ENCODE results near the gene ABCC1.
A peak's percentile ranks its signal among the peaks of the same experiment; 100 is the strongest.

The ABCC1 gene

GRCh38 chr16:16007743-16008111 is 58.3 kb downstream of the ABCC1 start:
- no peaks in the 10 kb centered on the region for H3K27me3 Mint-ChIP-seq
- DNase-seq: no peak
- H3K9me3 Mint-ChIP-seq: peaks cover 2% of the 10 kb centered on the region
- H3K27ac Mint-ChIP-seq: peak overlapping the region; percentile 89
- no peak overlapping the region for H3K4me3 Mint-ChIP-seq
- H3K4me1 Mint-ChIP-seq (ENCODE audit: low read depth): peaks cover 19% of the 10 kb centered on the region
- H3K36me3 Mint-ChIP-seq (ENCODE audit: low read depth): peaks cover 66% of the 10 kb centered on the region

- H3K4me3 Mint-ChIP-seq: no peak overlapping the region
- no peaks in the 10 kb centered on the region for H3K27me3 Mint-ChIP-seq
- H3K27ac Mint-ChIP-seq: no peak overlapping the region
- no peak for DNase-seq
- peaks cover 75% of the 10 kb centered on the region for H3K36me3 Mint-ChIP-seq (ENCODE audit: low read depth)
- H3K4me1 Mint-ChIP-seq (ENCODE audit: low read depth): peaks cover 18% of the 10 kb centered on the region
- H3K9me3 Mint-ChIP-seq: no peaks in the 10 kb centered on the region
These were observed 59.2 kb downstream of the ABCC1 start for GRCh38 chr16:16008666-16009065.

- H3K27me3 Mint-ChIP-seq: no peaks in the 10 kb centered on the region
- H3K36me3 Mint-ChIP-seq (ENCODE audit: low read depth): peaks cover 77% of the 10 kb centered on the region
- no peaks in the 10 kb centered on the region for H3K9me3 Mint-ChIP-seq
- H3K4me3 Mint-ChIP-seq: no peak overlapping the region
- no peak for DNase-seq
- peaks cover 17% of the 10 kb centered on the region for H3K4me1 Mint-ChIP-seq (ENCODE audit: low read depth)
- peak overlapping the region; percentile 44 for H3K27ac Mint-ChIP-seq
These were observed 60.0 kb downstream of the ABCC1 start for GRCh38 chr16:16009401-16009800.

- Mint-ChIP-seq H3K9me3 (no peaks in the 10 kb centered on the region), H3K27ac (no peak overlapping the region), H3K36me3 (ENCODE audit: low read depth) (peaks cover 82% of the 10 kb centered on the region), H3K4me1 (ENCODE audit: low read depth) (peaks cover 17% of the 10 kb centered on the region), H3K4me3 (no peak overlapping the region), H3K27me3 (no peaks in the 10 kb centered on the region)
- no peak for DNase-seq
These were observed 60.8 kb downstream of the ABCC1 start for GRCh38 chr16:16010194-16010593.

- Mint-ChIP-seq H3K36me3 (ENCODE audit: low read depth) (peaks cover 90% of the 10 kb centered on the region), H3K27me3 (no peaks in the 10 kb centered on the region), H3K9me3 (no peaks in the 10 kb centered on the region), H3K27ac (peak overlapping the region; percentile 55), H3K4me3 (no peak overlapping the region), H3K4me1 (ENCODE audit: low read depth) (peaks cover 14% of the 10 kb centered on the region)
- DNase-seq: no peak
These were observed 62.7 kb downstream of the ABCC1 start for GRCh38 chr16:16012144-16012543.

GRCh38 chr16:16013812-16014211 is 64.4 kb downstream of the ABCC1 start:
- Mint-ChIP-seq H3K36me3 (ENCODE audit: low read depth) (peaks cover 96% of the 10 kb centered on the region), H3K4me1 (ENCODE audit: low read depth) (peaks cover 15% of the 10 kb centered on the region), H3K4me3 (no peak overlapping the region), H3K27ac (peak overlapping the region; percentile 57), H3K27me3 (no peaks in the 10 kb centered on the region), H3K9me3 (no peaks in the 10 kb centered on the region)
- DNase-seq: no peak

- H3K4me3 Mint-ChIP-seq: no peak overlapping the region
- H3K27me3 Mint-ChIP-seq: no peaks in the 10 kb centered on the region
- H3K27ac Mint-ChIP-seq: peak overlapping the region; percentile 40
- DNase-seq: no peak
- peaks cover 15% of the 10 kb centered on the region for H3K4me1 Mint-ChIP-seq (ENCODE audit: low read depth)
- no peaks in the 10 kb centered on the region for H3K9me3 Mint-ChIP-seq
- peaks cover 96% of the 10 kb centered on the region for H3K36me3 Mint-ChIP-seq (ENCODE audit: low read depth)
These were observed 65.2 kb downstream of the ABCC1 start for GRCh38 chr16:16014329-16015224.

- Mint-ChIP-seq H3K4me1 (ENCODE audit: low read depth) (peaks cover 16% of the 10 kb centered on the region), H3K9me3 (no peaks in the 10 kb centered on the region), H3K27ac (peak overlapping the region; percentile 74), H3K4me3 (no peak overlapping the region), H3K27me3 (no peaks in the 10 kb centered on the region), H3K36me3 (ENCODE audit: low read depth) (peaks cover 96% of the 10 kb centered on the region)
- no peak for DNase-seq
These were observed 66.4 kb downstream of the ABCC1 start for GRCh38 chr16:16015849-16016248.

GRCh38 chr16:16016388-16016964 is 67.1 kb downstream of the ABCC1 start:
- Mint-ChIP-seq H3K36me3 (ENCODE audit: low read depth) (peaks cover 97% of the 10 kb centered on the region), H3K27me3 (no peaks in the 10 kb centered on the region), H3K4me3 (no peak overlapping the region), H3K4me1 (ENCODE audit: low read depth) (peaks cover 16% of the 10 kb centered on the region), H3K27ac (peak overlapping the region; percentile 74), H3K9me3 (no peaks in the 10 kb centered on the region)
- no peak for DNase-seq

GRCh38 chr16:16017812-16018211 is 68.4 kb downstream of the ABCC1 start:
- Mint-ChIP-seq H3K4me3 (no peak overlapping the region), H3K27me3 (no peaks in the 10 kb centered on the region), H3K36me3 (ENCODE audit: low read depth) (peaks cover 97% of the 10 kb centered on the region), H3K27ac (peak overlapping the region; percentile 83), H3K4me1 (ENCODE audit: low read depth) (peaks cover 19% of the 10 kb centered on the region), H3K9me3 (no peaks in the 10 kb centered on the region)
- DNase-seq: no peak

GRCh38 chr16:16018705-16019104 is 69.3 kb downstream of the ABCC1 start:
- Mint-ChIP-seq H3K36me3 (ENCODE audit: low read depth) (peaks cover 97% of the 10 kb centered on the region), H3K27ac (peak overlapping the region; percentile 60), H3K9me3 (no peaks in the 10 kb centered on the region)

GRCh38 chr16:16019488-16019887 is 70.1 kb downstream of the ABCC1 start:
- Mint-ChIP-seq H3K36me3 (ENCODE audit: low read depth) (peaks cover 98% of the 10 kb centered on the region), H3K27ac (peak overlapping the region; percentile 34), H3K4me3 (no peak overlapping the region), H3K4me1 (ENCODE audit: low read depth) (peaks cover 32% of the 10 kb centered on the region), H3K27me3 (no peaks in the 10 kb centered on the region), H3K9me3 (no peaks in the 10 kb centered on the region)
- DNase-seq: no peak

More at GRCh38 chr16:16018705-16019104, 69.3 kb downstream of the ABCC1 start:
- H3K27me3 Mint-ChIP-seq: no peaks in the 10 kb centered on the region
- peaks cover 25% of the 10 kb centered on the region for H3K4me1 Mint-ChIP-seq (ENCODE audit: low read depth)
- no peak for DNase-seq
- no peak overlapping the region for H3K4me3 Mint-ChIP-seq

- no peak overlapping the region for H3K27ac Mint-ChIP-seq
- peaks cover 40% of the 10 kb centered on the region for H3K4me1 Mint-ChIP-seq (ENCODE audit: low read depth)
- H3K9me3 Mint-ChIP-seq: no peaks in the 10 kb centered on the region
- DNase-seq: no peak
- H3K4me3 Mint-ChIP-seq: no peak overlapping the region
- no peaks in the 10 kb centered on the region for H3K27me3 Mint-ChIP-seq
- peaks cover 98% of the 10 kb centered on the region for H3K36me3 Mint-ChIP-seq (ENCODE audit: low read depth)
These were observed 70.9 kb downstream of the ABCC1 start for GRCh38 chr16:16020291-16020690.

GRCh38 chr16:16021020-16021419 is 71.6 kb downstream of the ABCC1 start:
- H3K27ac Mint-ChIP-seq: no peak overlapping the region
- peaks cover 46% of the 10 kb centered on the region for H3K4me1 Mint-ChIP-seq (ENCODE audit: low read depth)
- H3K36me3 Mint-ChIP-seq (ENCODE audit: low read depth): peaks cover 97% of the 10 kb centered on the region
- H3K4me3 Mint-ChIP-seq: no peak overlapping the region
- H3K27me3 Mint-ChIP-seq: no peaks in the 10 kb centered on the region
- no peaks in the 10 kb centered on the region for H3K9me3 Mint-ChIP-seq
- no peak for DNase-seq

- H3K4me1 Mint-ChIP-seq (ENCODE audit: low read depth): peaks cover 43% of the 10 kb centered on the region
- no peaks in the 10 kb centered on the region for H3K27me3 Mint-ChIP-seq
- H3K36me3 Mint-ChIP-seq (ENCODE audit: low read depth): peaks cover 95% of the 10 kb centered on the region
- no peaks in the 10 kb centered on the region for H3K9me3 Mint-ChIP-seq
- no peak overlapping the region for H3K4me3 Mint-ChIP-seq
- no peak for DNase-seq
- no peak overlapping the region for H3K27ac Mint-ChIP-seq
These were observed 72.2 kb downstream of the ABCC1 start for GRCh38 chr16:16021646-16021987.

All from activated T-cell treated with anti-CD3 and anti-CD28 coated beads, Interleukin-2, amount 50 U/mL, for 24 hours (primary cell).